GM12892 (cell line): ENCODE measurements around the gene SFMBT1.

Experiments used
- POLR2A ChIP-seq: IDR thresholded peaks from 2 replicates; pipeline ENCODE4 v1.6.1; 2011; ENCODE audit warnings: low read depth, low read length, control low read depth
- POLR2AphosphoS5 ChIP-seq: IDR thresholded peaks from 2 replicates; pipeline ENCODE4 v1.6.1; 2011; ENCODE audit warnings: low read depth, low read length, control low read depth
- TAF1 ChIP-seq: IDR thresholded peaks from 2 replicates; pipeline ENCODE4 v1.6.1; 2011; ENCODE audit warnings: low read depth, mild to moderate bottlenecking, control low read depth, low read length, borderline replicate concordance

- TF ChIP-seq POLR2A: no peak
- no peak for TF ChIP-seq TAF1
- TF ChIP-seq POLR2AphosphoS5: no peak
Observed at GRCh38 chr3:52959773-52960172, 86.1 kb downstream of the SFMBT1 start.
